Caco-2 (cell line): Measurements from ENCODE around the gene TEX35. TPM values are rescaled to one million over a fixed set of nuclear protein-coding genes. Genes with fewer than 3 reads are reported as not detected.
A peak's percentile ranks its signal among the peaks of the same experiment; 100 is the strongest.

Source experiments
- BruUV-seq: library from RNA; stranded (reverse); fragments of 400-500 nt; replicated peaks from 2 replicates; lab custom pipeline; 2021; lab: Mats Ljungman, UMichigan
- CTCF ChIA-PET: fragments of 300-600 bp; sonication (Branson Sonifier 250); formaldehyde crosslinking; loops from one replicate; lab custom pipeline; 2022; ENCODE audit warnings: antibody characterized with exemption; lab: Charles Lee
- POLR2A ChIA-PET: fragments of 300-600 bp; sonication (Branson Sonifier 250); formaldehyde crosslinking; loops from one replicate; lab custom pipeline; 2022; ENCODE audit warnings: antibody characterized with exemption; lab: Charles Lee
- DNase-seq, 2 experiments: peaks; one replicate each; pipeline versions ENCODE4 v3.0.0 to v3.0.0-alpha.2; 2020 to 2022
- H3K27me3 ChIP-seq: replicated peaks from 2 replicates; pipeline ENCODE4 v1.6.0; 2011; ENCODE audit warnings: low read length; ENCODE audit not compliant: control insufficient read depth, insufficient read depth
- H3K36me3 ChIP-seq: 2 replicates; pipeline ENCODE4 v1.5.1; 2011; ENCODE audit warnings: low read length; ENCODE audit not compliant: control insufficient read depth, insufficient read depth
- H3K4me1 ChIP-seq: fragments of 250-450 bp; sonication (Bioruptor Pico); 2 replicates; pipeline ENCODE4 v1.5.1; 2020; ENCODE audit warnings: mild to moderate bottlenecking
- H3K4me3 ChIP-seq: 2 replicates; pipeline ENCODE4 v1.5.1; 2011; ENCODE audit warnings: low read depth, mild to moderate bottlenecking, control low read depth, low read length
- H3K9me3 ChIP-seq: fragments of 250-450 bp; sonication (Bioruptor Pico); 2 replicates; pipeline ENCODE4 v1.5.1; 2020; ENCODE audit warnings: mild to moderate bottlenecking, moderate library complexity
- H3K27ac Mint-ChIP-seq: one replicate; pipeline ENCODE4 v1.8.0; 2022; ENCODE audit warnings: mixed read lengths; ENCODE audit not compliant: unreplicated experiment
- H3K27me3 Mint-ChIP-seq: one replicate; pipeline ENCODE4 v1.8.0; 2022; ENCODE audit warnings: mixed read lengths; ENCODE audit not compliant: insufficient read depth, unreplicated experiment
- H3K36me3 Mint-ChIP-seq: one replicate; pipeline ENCODE4 v1.8.0; 2022; ENCODE audit warnings: mild to moderate bottlenecking, mixed read lengths; ENCODE audit not compliant: insufficient read depth, unreplicated experiment
- H3K4me1 Mint-ChIP-seq: one replicate; pipeline ENCODE4 v1.8.0; 2022; ENCODE audit warnings: low read depth, mixed read lengths; ENCODE audit not compliant: unreplicated experiment
- H3K4me3 Mint-ChIP-seq: one replicate; pipeline ENCODE4 v1.8.0; 2022; ENCODE audit warnings: mild to moderate bottlenecking, moderate library complexity, mixed read lengths; ENCODE audit not compliant: unreplicated experiment
- H3K9me3 Mint-ChIP-seq: one replicate; pipeline ENCODE4 v1.8.0; 2022; ENCODE audit warnings: mixed read lengths; ENCODE audit not compliant: unreplicated experiment
- CTCF ChIP-seq, 2 experiments: fragments of 200-600 bp in 1 of 2; IDR thresholded peaks; 1 replicate in 1 of 2; 2 replicates in 1 of 2; pipeline versions ENCODE4 v1.5.1 to v1.8.0; 2011 to 2022; ENCODE audit warnings: antibody characterized with exemption in 1 of 2, control low read depth in 1 of 2, inconsistent platforms in 1 of 2, low read depth in 1 of 2, low read length in 1 of 2, mild to moderate bottlenecking in 1 of 2, moderate library complexity in 1 of 2; ENCODE audit not compliant: insufficient read depth in 1 of 2, severe bottlenecking in 1 of 2, unreplicated experiment in 1 of 2
- intact Hi-C: fragments of 100-400 bp; cut with micrococcal nuclease; formaldehyde crosslinking; loops from one replicate; pipeline ENCODE4 v1.10.0; 2022; ENCODE audit not compliant: unreplicated experiment
- total RNA-seq: library from RNA; stranded (reverse); gene quantifications from 2 replicates; pipeline ENCODE4 v1.2.3, GENCODE V29; 2022

The TEX35 gene
- total RNA-seq, 1 experiment from 2014 or later, result not detected

GRCh38 chr1:178503849-178504248 lies 9.1 kb upstream of the TEX35 start:
- H3K27ac Mint-ChIP-seq, result no peak overlapping the region
- TF ChIP-seq CTCF (IDR thresholded peaks at IDR 0.05; ENCODE audit: insufficient read depth in 1 of 2, low read depth in 1 of 2, low read length in 1 of 2, severe bottlenecking in 1 of 2, unreplicated experiment in 1 of 2), result no peak
- DNase-seq, result no peak
- Histone ChIP-seq H3K4me3 (no peak overlapping the region), H3K27me3 (no peaks in the 10 kb centered on the region), H3K4me1 (peaks cover 13% of the 10 kb centered on the region), H3K9me3 (no peaks in the 10 kb centered on the region), H3K36me3 (no peaks in the 10 kb centered on the region)
- ChIA-PET POLR2A (no interaction called here), CTCF (interaction anchor here (0.7 kb wide), 1 partner anchor 29 kb away, joined by 4 read pairs; no protein-coding TSS in a partner anchor)
- no peaks in the 10 kb centered on the region for H3K9me3 Mint-ChIP-seq
- no TSS peak for BruUV-seq
- H3K27me3 Mint-ChIP-seq, result no peaks in the 10 kb centered on the region
- H3K4me1 Mint-ChIP-seq, result peaks cover 20% of the 10 kb centered on the region
- H3K36me3 Mint-ChIP-seq, result no peaks in the 10 kb centered on the region
- intact Hi-C loops, result loop anchor here (10.0 kb wide), 1 partner anchor 549 kb away; no protein-coding TSS in a partner anchor
- H3K4me3 Mint-ChIP-seq, result no peak overlapping the region

GRCh38 chr1:178504286-178504685 lies 8.6 kb upstream of the TEX35 start:
- BruUV-seq, result no TSS peak
- DNase-seq, result no peak
- Mint-ChIP-seq H3K27ac (no peak overlapping the region), H3K36me3 (no peaks in the 10 kb centered on the region), H3K4me3 (no peak overlapping the region), H3K27me3 (no peaks in the 10 kb centered on the region), H3K9me3 (no peaks in the 10 kb centered on the region), H3K4me1 (peaks cover 20% of the 10 kb centered on the region)
- Histone ChIP-seq H3K27me3 (no peaks in the 10 kb centered on the region), H3K36me3 (no peaks in the 10 kb centered on the region), H3K9me3 (no peaks in the 10 kb centered on the region), H3K4me1 (peaks cover 13% of the 10 kb centered on the region), H3K4me3 (no peak overlapping the region)
- POLR2A ChIA-PET, result no interaction called here
- intact Hi-C loops, result loop anchor here (10.0 kb wide), 1 partner anchor 549 kb away; no protein-coding TSS in a partner anchor
- TF ChIP-seq CTCF (IDR thresholded peaks at IDR 0.05; ENCODE audit: insufficient read depth in 1 of 2, low read depth in 1 of 2, low read length in 1 of 2, severe bottlenecking in 1 of 2, unreplicated experiment in 1 of 2), result no peak
- CTCF ChIA-PET, result no interaction called here

GRCh38 chr1:178506177-178506576 lies 6.7 kb upstream of the TEX35 start:
- Mint-ChIP-seq H3K4me3 (no peak overlapping the region), H3K27ac (peak overlapping the region; percentile 56), H3K27me3 (no peaks in the 10 kb centered on the region), H3K9me3 (no peaks in the 10 kb centered on the region), H3K36me3 (no peaks in the 10 kb centered on the region), H3K4me1 (peaks cover 20% of the 10 kb centered on the region)
- no peak for TF ChIP-seq CTCF (IDR thresholded peaks at IDR 0.05; ENCODE audit: insufficient read depth in 1 of 2, low read depth in 1 of 2, low read length in 1 of 2, severe bottlenecking in 1 of 2, unreplicated experiment in 1 of 2)
- DNase-seq, result no peak
- BruUV-seq, result no TSS peak
- H3K27me3 ChIP-seq, result no peaks in the 10 kb centered on the region
- CTCF ChIA-PET, result interaction anchor here (0.9 to 1.3 kb wide), 2 partner anchors 31 to 496 kb away, joined by 3 to 4 read pairs; no protein-coding TSS in a partner anchor
- intact Hi-C loops, result loop anchor here (10.0 kb wide), 1 partner anchor 551 kb away; no protein-coding TSS in a partner anchor
- peaks cover 13% of the 10 kb centered on the region for H3K4me1 ChIP-seq
- POLR2A ChIA-PET, result no interaction called here
- H3K9me3 ChIP-seq, result no peaks in the 10 kb centered on the region
- H3K4me3 ChIP-seq, result no peak overlapping the region
- H3K36me3 ChIP-seq, result no peaks in the 10 kb centered on the region
